Neural crest cell (in vitro differentiated cells): ENCODE data around the gene OR10G4. TPM values are rescaled to one million over a fixed set of nuclear protein-coding genes. Genes with fewer than 3 reads are reported as not detected.

Source experiments
- DNase-seq: peaks from one replicate; pipeline ENCODE4 v3.0.0; 2021; ENCODE audit warnings: low read depth, mixed read lengths, low spot score
- H3K27ac Mint-ChIP-seq: one replicate; pipeline ENCODE4 v1.8.0; 2021; ENCODE audit warnings: mild to moderate bottlenecking, mixed read lengths; ENCODE audit not compliant: unreplicated experiment
- H3K27me3 Mint-ChIP-seq: 2 replicates; pipeline ENCODE4 v1.8.0; 2021; ENCODE audit warnings: low read depth, mild to moderate bottlenecking, mixed read lengths
- H3K36me3 Mint-ChIP-seq: 2 replicates; pipeline ENCODE4 v1.8.0; 2021; ENCODE audit warnings: low read depth, mild to moderate bottlenecking, mixed read lengths
- H3K4me1 Mint-ChIP-seq: 2 replicates; pipeline ENCODE4 v1.8.0; 2021; ENCODE audit warnings: mixed read lengths
- H3K4me3 Mint-ChIP-seq: one replicate; pipeline ENCODE4 v1.8.0; 2021; ENCODE audit warnings: mild to moderate bottlenecking, mixed read lengths
- H3K9me3 Mint-ChIP-seq: 2 replicates; pipeline ENCODE4 v1.8.0; 2021; ENCODE audit warnings: mixed read lengths
- CTCF ChIP-seq: fragments of 200-600 bp; sonication (generic); conservative IDR thresholded peaks from 2 replicates; pipeline ENCODE4 v1.5.0; 2021; ENCODE audit warnings: antibody characterized with exemption, mild to moderate bottlenecking
- long read RNA-seq: library from polyadenylated mRNA; unstranded; transcript quantifications from one replicate; pipeline ENCODE4 v2.0.0, GENCODE V29; 2020
- total RNA-seq: library from RNA; stranded (reverse); gene quantifications from 2 replicates; pipeline ENCODE4 v1.2.1, GENCODE V29; 2021

The OR10G4 gene, protein sequence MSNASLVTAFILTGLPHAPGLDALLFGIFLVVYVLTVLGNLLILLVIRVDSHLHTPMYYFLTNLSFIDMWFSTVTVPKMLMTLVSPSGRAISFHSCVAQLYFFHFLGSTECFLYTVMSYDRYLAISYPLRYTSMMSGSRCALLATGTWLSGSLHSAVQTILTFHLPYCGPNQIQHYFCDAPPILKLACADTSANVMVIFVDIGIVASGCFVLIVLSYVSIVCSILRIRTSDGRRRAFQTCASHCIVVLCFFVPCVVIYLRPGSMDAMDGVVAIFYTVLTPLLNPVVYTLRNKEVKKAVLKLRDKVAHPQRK
- not detected in 2 replicates for total RNA-seq
- long read RNA-seq, result 0 reads

DNA sequence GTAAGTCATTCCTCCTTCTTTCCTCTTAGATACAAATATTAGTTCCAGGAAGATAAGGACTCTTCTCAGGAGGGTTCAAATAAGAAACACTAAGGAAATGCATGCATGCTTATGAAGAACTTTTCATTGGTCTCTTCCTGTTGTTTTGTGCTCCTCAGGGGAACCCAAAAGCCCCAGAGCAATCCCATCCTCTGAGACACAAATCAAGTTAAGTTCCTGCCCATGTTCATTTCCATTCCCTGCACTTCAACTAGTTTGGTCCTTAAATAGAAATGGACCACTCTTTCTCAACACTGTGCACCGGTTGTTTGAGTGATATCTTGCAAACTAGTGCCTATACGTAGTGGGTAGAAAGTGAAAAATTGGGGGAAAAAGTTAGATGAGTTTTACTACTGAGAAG is at the start of gene OR10G4:
Gene OR10G4, plus strand, starts transcription at position 301 of the 400 bp plus-strand sequence. CDS start 2,578 bp downstream, outside the sequence.
- Mint-ChIP-seq H3K27ac (no peak within 1 kb of the TSS), H3K4me3 (no peak within 1 kb of the TSS), H3K9me3 (no peaks in the 10 kb centered on the region), H3K4me1 (no peaks in the 10 kb centered on the region), H3K36me3 (no peaks in the 10 kb centered on the region), H3K27me3 (peaks cover 10% of the 10 kb centered on the region)
- DNase-seq, result no peak
- no peak for TF ChIP-seq CTCF

DNA sequence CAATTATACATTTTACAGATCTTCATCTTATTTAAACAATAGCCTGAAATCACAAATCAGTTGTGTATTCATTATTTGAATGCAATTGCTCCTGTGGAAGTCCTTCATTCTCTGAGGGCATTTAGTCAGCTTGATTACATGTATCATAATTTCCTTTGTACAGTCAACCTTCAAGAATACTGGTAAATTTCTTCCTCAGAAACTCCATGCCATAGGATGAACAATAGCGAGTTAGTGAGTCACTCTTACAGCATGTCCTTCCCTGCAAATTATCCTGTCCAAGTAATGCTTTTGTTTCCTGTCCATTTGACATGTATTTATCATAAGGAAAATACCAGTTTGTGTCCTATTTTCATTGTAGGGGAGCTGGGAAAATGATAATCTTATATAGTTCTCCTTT is 39.0 kb upstream of the OR10G4 start:
- Mint-ChIP-seq H3K4me1 (no peaks in the 10 kb centered on the region), H3K27me3 (no peaks in the 10 kb centered on the region), H3K36me3 (no peaks in the 10 kb centered on the region), H3K27ac (no peak overlapping the region), H3K9me3 (peaks cover 3% of the 10 kb centered on the region), H3K4me3 (no peak overlapping the region)
- TF ChIP-seq CTCF, result no peak
- no peak for DNase-seq

DNA sequence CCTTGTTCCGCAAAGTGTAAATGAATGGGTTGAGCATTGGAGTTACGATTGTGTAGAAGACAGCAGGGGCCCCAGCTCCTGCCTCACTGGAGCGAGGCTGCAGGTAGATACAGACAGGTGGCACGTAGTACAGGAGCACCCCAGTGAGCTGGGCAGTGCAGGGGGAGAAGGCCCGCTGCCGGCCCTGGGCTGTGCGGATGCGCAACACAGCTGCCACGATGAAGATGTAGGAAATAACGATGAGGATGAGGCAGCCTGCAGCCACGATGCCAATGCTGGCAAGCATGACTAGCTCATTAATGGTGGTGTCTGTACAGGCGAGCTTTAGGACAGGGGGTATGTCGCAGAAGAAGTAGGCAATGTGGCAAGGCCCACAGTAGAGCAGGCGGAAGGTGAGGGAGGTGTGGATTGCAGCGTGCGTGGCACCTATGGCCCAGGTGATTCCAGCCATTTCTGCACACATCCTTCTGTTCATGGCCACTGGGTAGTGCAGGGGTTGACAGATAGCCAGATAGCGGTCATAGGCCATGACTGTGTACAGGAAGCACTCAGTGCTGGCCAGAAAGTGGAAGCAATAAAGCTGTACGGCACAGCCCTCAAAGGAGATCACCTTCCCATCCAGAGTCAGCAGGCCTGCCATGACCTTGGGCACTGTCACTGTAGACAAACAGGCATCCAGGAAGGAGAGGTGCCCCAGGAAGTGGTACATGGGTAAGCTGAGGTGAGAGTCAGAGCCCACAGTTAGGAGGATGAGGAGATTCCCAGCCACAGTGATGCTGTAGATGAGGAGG is 35.8 kb upstream of the OR10G4 start:
- Mint-ChIP-seq H3K4me1 (peaks cover 19% of the 10 kb centered on the region), H3K4me3 (no peak overlapping the region), H3K36me3 (no peaks in the 10 kb centered on the region), H3K27ac (peak overlapping the region; percentile 43), H3K27me3 (no peaks in the 10 kb centered on the region), H3K9me3 (peaks cover 4% of the 10 kb centered on the region)
- no peak for DNase-seq
- TF ChIP-seq CTCF, result no peak

DNA sequence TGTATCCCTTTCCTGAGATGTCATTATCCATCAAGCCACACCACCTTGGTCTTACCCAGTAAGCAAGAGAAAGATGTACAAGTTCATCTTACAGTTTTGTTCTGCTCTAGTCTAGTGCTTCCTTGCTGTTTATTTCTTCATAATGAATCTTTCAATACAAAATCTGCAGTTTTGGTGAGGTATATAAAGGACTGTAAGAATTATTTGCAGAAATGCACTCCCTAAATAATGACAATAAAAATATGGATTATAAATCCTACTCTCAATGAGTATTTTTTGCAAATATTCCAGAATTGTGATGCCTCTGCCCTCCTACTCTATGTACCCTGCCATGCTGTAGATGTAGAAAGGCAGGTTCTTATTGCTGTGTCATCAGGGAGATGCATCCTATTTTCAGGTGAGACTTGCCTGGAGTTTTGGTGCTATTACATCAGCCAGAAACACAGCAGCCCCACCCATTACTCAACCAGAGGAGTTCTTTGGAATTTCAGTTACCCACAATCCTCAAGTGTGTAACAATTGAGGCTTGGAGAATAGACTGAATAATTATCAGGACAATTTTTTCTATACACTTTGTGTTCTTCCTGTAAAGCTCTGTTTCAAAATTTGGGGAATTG is 35.0 kb upstream of the OR10G4 start, which contains the start of gene OR10S1:
Gene OR10S1, minus strand, starts transcription at position 51 of the 617 bp plus-strand sequence. CDS start 117 bp downstream, outside the sequence.
- H3K36me3 Mint-ChIP-seq, result peaks cover 5% of the 10 kb centered on the region
- peak within 1 kb of the TSS; percentile 43 for H3K27ac Mint-ChIP-seq
- H3K27me3 Mint-ChIP-seq, result no peaks in the 10 kb centered on the region
- H3K4me3 Mint-ChIP-seq, result no peak within 1 kb of the TSS
- DNase-seq, result no peak
- H3K9me3 Mint-ChIP-seq, result peaks cover 9% of the 10 kb centered on the region
- peaks cover 21% of the 10 kb centered on the region for H3K4me1 Mint-ChIP-seq
- no peak for TF ChIP-seq CTCF

DNA sequence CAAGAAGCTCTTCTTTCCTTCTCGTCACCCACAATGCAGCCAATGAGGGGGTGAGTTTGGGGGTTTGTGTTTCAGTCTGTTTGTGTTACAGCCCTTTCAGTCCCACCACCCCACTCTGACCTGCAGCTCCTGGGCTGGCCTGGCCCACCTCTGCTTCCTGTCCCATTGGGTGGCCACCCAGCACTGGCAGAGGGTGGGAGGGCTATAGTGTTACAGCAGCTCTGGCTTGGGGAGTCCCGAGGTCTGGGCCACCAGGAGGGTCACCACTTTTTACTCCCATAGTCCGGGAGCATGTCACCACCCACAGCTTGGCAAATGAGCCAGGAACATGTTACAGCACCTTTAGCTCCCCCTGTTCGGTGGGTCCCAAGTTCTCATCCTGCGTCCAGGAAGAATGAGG is 33.5 kb upstream of the OR10G4 start:
- Mint-ChIP-seq H3K9me3 (peaks cover 14% of the 10 kb centered on the region), H3K4me3 (no peak overlapping the region), H3K4me1 (peaks cover 21% of the 10 kb centered on the region), H3K36me3 (peaks cover 11% of the 10 kb centered on the region), H3K27ac (no peak overlapping the region), H3K27me3 (no peaks in the 10 kb centered on the region)
- no peak for DNase-seq
- TF ChIP-seq CTCF, result no peak
